ENCODE data around the gene MSL2. TPM values are rescaled to one million over a fixed set of nuclear protein-coding genes. Genes with fewer than 3 reads are reported as not detected.

Gene MSL2
- total and polyA plus RNA-seq, 10 donors = 12.0 to 89.3 (median 56.3) TPM

- intact Hi-C loops (cut with DNase I; ENCODE audit: low total_unique reads) = loop anchor here (10.0 kb wide), 2 partner anchors 48 to 558 kb away; partner anchors contain the start of gene STAG1
- WGBS, 5 donors = 15 to 21% (median 18%) methylated on average over 15 of the region's 15 CpGs
Measured at GRCh38 chr3:136197159-136197793, 1.1 kb upstream of the MSL2 start.

GRCh38 chr3:136196401-136197158 lies 445 bp upstream of the MSL2 start:
- Histone ChIP-seq H3K27me3 (replicated peaks in 1 of 7) (no peaks in the 10 kb centered on the region), H3K9me3 (no peaks in the 10 kb centered on the region), H3K4me1 (peaks cover 23 to 47% (median 30%) of the 10 kb centered on the region in 6 donors), H3K27ac (peak overlapping the region; percentile 98 to 100 (median 100)), H3K4me3 (peak overlapping the region; percentile 90 to 97 (median 94)), H3K36me3 (no peaks in the 10 kb centered on the region)
- 0 to 1% (median 0%) methylated on average over 42 to 64 of the region's 64 CpGs for WGBS, 5 donors
- intact Hi-C loops (cut with DNase I; ENCODE audit: low total_unique reads) = loop anchor here (10.0 kb wide), 2 partner anchors 48 to 558 kb away; partner anchors contain the start of gene STAG1
- DNase-seq = peak; percentile 99
- TF ChIP-seq POLR2AphosphoS5 (IDR thresholded peaks at IDR 0.05) (peak; percentile 90 to 95 (median 94)), POLR2A (IDR thresholded peaks at IDR 0.05) (peak in 2 of 3 donors; percentile 39 to 54), CTCF (IDR thresholded peaks at IDR 0.05 in 8 of 11, conservative IDR thresholded peaks at IDR 0.05 in 3 of 11) (peak in 2 of 11 experiments; percentile 2 to 9)

More at GRCh38 chr3:136197159-136197793, 1.1 kb upstream of the MSL2 start:
- Histone ChIP-seq H3K27ac (peak overlapping the region; percentile 98 to 100 (median 100)), H3K4me3 (peak overlapping the region; percentile 90 to 97 (median 94)), H3K4me1 (peaks cover 16 to 40% (median 23%) of the 10 kb centered on the region in 6 donors), H3K36me3 (no peaks in the 10 kb centered on the region), H3K9me3 (no peaks in the 10 kb centered on the region), H3K27me3 (replicated peaks in 1 of 7) (no peaks in the 10 kb centered on the region)
- TF ChIP-seq POLR2AphosphoS5 (IDR thresholded peaks at IDR 0.05) = no peak
- no peak for TF ChIP-seq CTCF (IDR thresholded peaks at IDR 0.05 in 8 of 11, conservative IDR thresholded peaks at IDR 0.05 in 3 of 11)
- no peak for TF ChIP-seq POLR2A (IDR thresholded peaks at IDR 0.05)
- DNase-seq = no peak

- whole genome bisulfite sequencing, 5 donors = 0 to 1% (median 0%) methylated on average over 28 to 103 of the region's 103 CpGs
- TF ChIP-seq CTCF (IDR thresholded peaks at IDR 0.05 in 8 of 11, conservative IDR thresholded peaks at IDR 0.05 in 3 of 11) = no peak
- no peak for TF ChIP-seq POLR2A (IDR thresholded peaks at IDR 0.05)
- peak in 2 of 3 donors; percentile 0 to 70 for TF ChIP-seq POLR2AphosphoS5 (IDR thresholded peaks at IDR 0.05)
- peak overlapping the region; percentile 98 to 100 (median 100) for H3K27ac ChIP-seq
- H3K4me3 ChIP-seq = peak overlapping the region; percentile 90 to 97 (median 94)
- DNase-seq = peak; percentile 97
- H3K36me3 ChIP-seq = no peaks in the 10 kb centered on the region
- H3K9me3 ChIP-seq = no peaks in the 10 kb centered on the region
- peaks cover 33 to 58% (median 41%) of the 10 kb centered on the region in 6 donors for H3K4me1 ChIP-seq
- H3K27me3 ChIP-seq (replicated peaks in 1 of 7) = no peaks in the 10 kb centered on the region
- intact Hi-C loops (cut with DNase I; ENCODE audit: low total_unique reads) = loop anchor here (10.0 kb wide), 2 partner anchors 49 to 559 kb away; partner anchors contain the start of gene STAG1
Measured at GRCh38 chr3:136195258-136196063, 674 bp downstream of the MSL2 start.
